ENCODE results near the gene SUPT6H.
A peak's percentile ranks its signal among the peaks of the same experiment; 100 is the strongest.

Gene SUPT6H

GRCh38 chr17:28748852-28749515 lies 87.0 kb downstream of the SUPT6H start:
- no peak overlapping the region for H2BK5ac ChIP-seq (ENCODE audit: low read depth, low read length, poor library complexity)
- H3K4me2 ChIP-seq (ENCODE audit: low read length) = no peak overlapping the region
- H3K18ac ChIP-seq (ENCODE audit: low read length) = no peak overlapping the region
- no peak overlapping the region for H3K9ac ChIP-seq (ENCODE audit: low read length)
- H3K79me2 ChIP-seq (ENCODE audit: control insufficient read depth, insufficient read depth, low read length, poor library complexity) = peaks cover 30% of the 10 kb centered on the region
- no peak overlapping the region for H2AK5ac ChIP-seq (ENCODE audit: low read length)
- no peak overlapping the region for H3K27ac ChIP-seq (ENCODE audit: low read depth, low read length)
- no peak overlapping the region for H3K23ac ChIP-seq (ENCODE audit: low read length)
- no peaks in the 10 kb centered on the region for H3K27me3 ChIP-seq (ENCODE audit: insufficient read depth, low read length)
- no peak overlapping the region for H2BK12ac ChIP-seq (ENCODE audit: low read length)
- peaks cover 37% of the 10 kb centered on the region for H3K79me1 ChIP-seq (ENCODE audit: low read length)
- no peak overlapping the region for H4K12ac ChIP-seq (ENCODE audit: low read depth, low read length)
- no CpG with 5 or more reads among the region's 18 CpGs for WGBS (ENCODE audit: extremely low coverage, insufficient coverage, insufficient read length)
- no peak overlapping the region for H2BK120ac ChIP-seq (ENCODE audit: insufficient read depth, low read length, poor library complexity)
- H3K9me3 ChIP-seq (ENCODE audit: insufficient read depth, low read depth, low read length) = peaks cover 2% of the 10 kb centered on the region
- peaks cover 27 to 29% of the 10 kb centered on the region in 2 experiments for H3K4me1 ChIP-seq (ENCODE audit: control insufficient read depth in 1 of 2, insufficient read depth in 2 of 2, low read length in 2 of 2)
- H3K14ac ChIP-seq (ENCODE audit: low read length) = no peak overlapping the region
- H3K36me3 ChIP-seq (ENCODE audit: control insufficient read depth in 1 of 2, insufficient read depth in 2 of 2, low read length in 2 of 2) = peaks cover 61 to 69% of the 10 kb centered on the region in 2 experiments
- peak overlapping the region; percentile 19 for H3K4ac ChIP-seq (ENCODE audit: low read depth, low read length)
- no peak overlapping the region for H4K91ac ChIP-seq (ENCODE audit: low read depth, low read length)
- no peak overlapping the region for H2AFZ ChIP-seq (ENCODE audit: insufficient read depth, low read length, poor library complexity)
- DNase-seq = peak in 1 of 2 donors; percentile 31
- H4K8ac ChIP-seq (ENCODE audit: low read depth, low read length) = no peak overlapping the region
- H3K4me3 ChIP-seq (ENCODE audit: low read depth, low read length) = no peak overlapping the region

DNA sequence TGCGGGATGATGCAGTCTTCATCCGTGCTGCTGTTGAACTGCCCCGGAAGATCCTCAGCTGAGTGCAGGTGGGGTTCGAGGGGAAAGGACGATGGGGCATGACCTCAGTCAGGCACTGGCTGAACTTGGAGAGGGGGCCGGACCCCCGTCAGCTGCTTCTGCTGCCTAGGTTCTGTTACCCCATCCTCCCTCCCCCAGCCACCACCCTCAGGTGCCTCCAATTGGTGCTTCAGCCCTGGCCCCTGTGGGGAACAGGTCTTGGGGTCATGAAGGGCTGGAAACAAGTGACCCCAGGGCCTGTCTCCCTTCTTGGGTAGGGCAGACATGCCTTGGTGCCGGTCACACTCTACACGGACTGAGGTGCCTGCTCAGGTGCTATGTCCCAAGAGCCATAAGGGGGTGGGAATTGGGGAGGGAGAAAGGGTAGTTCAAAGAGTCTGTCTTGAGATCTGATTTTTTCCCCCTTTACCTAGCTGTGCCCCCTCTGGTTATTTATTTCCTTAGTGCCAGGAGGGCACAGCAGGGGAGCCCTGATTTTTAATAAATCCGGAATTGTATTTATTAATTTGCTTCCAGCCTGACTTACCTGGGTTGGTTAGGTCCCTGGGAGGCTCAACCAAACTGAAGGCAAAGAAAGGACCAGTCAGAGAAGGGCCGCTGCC lies 87.6 kb downstream of the SUPT6H start:
- H2AFZ ChIP-seq (ENCODE audit: insufficient read depth, low read length, poor library complexity) = no peak overlapping the region
- no peak overlapping the region for H3K18ac ChIP-seq (ENCODE audit: low read length)
- H2BK120ac ChIP-seq (ENCODE audit: insufficient read depth, low read length, poor library complexity) = no peak overlapping the region
- no CpG with 5 or more reads among the region's 11 CpGs for WGBS (ENCODE audit: extremely low coverage, insufficient coverage, insufficient read length)
- no peak overlapping the region for H3K14ac ChIP-seq (ENCODE audit: low read length)
- H3K4me2 ChIP-seq (ENCODE audit: low read length) = no peak overlapping the region
- peaks cover 61 to 69% of the 10 kb centered on the region in 2 experiments for H3K36me3 ChIP-seq (ENCODE audit: control insufficient read depth in 1 of 2, insufficient read depth in 2 of 2, low read length in 2 of 2)
- no peak overlapping the region for H3K9ac ChIP-seq (ENCODE audit: low read length)
- no peak overlapping the region for H3K4me3 ChIP-seq (ENCODE audit: low read depth, low read length)
- no peak overlapping the region for H2BK5ac ChIP-seq (ENCODE audit: low read depth, low read length, poor library complexity)
- H3K4ac ChIP-seq (ENCODE audit: low read depth, low read length) = no peak overlapping the region
- no peak overlapping the region for H4K91ac ChIP-seq (ENCODE audit: low read depth, low read length)
- H4K12ac ChIP-seq (ENCODE audit: low read depth, low read length) = no peak overlapping the region
- H3K9me3 ChIP-seq (ENCODE audit: insufficient read depth, low read depth, low read length) = peaks cover 2% of the 10 kb centered on the region
- peak overlapping the region; percentile 21 for H3K27ac ChIP-seq (ENCODE audit: low read depth, low read length)
- peaks cover 27 to 29% of the 10 kb centered on the region in 2 experiments for H3K4me1 ChIP-seq (ENCODE audit: control insufficient read depth in 1 of 2, insufficient read depth in 2 of 2, low read length in 2 of 2)
- H3K23ac ChIP-seq (ENCODE audit: low read length) = no peak overlapping the region
- peaks cover 25% of the 10 kb centered on the region for H3K79me2 ChIP-seq (ENCODE audit: control insufficient read depth, insufficient read depth, low read length, poor library complexity)
- H3K27me3 ChIP-seq (ENCODE audit: insufficient read depth, low read length) = no peaks in the 10 kb centered on the region
- H2AK5ac ChIP-seq (ENCODE audit: low read length) = no peak overlapping the region
- no peak for DNase-seq
- H4K8ac ChIP-seq (ENCODE audit: low read depth, low read length) = no peak overlapping the region
- no peak overlapping the region for H2BK12ac ChIP-seq (ENCODE audit: low read length)
- peaks cover 32% of the 10 kb centered on the region for H3K79me1 ChIP-seq (ENCODE audit: low read length)

DNA sequence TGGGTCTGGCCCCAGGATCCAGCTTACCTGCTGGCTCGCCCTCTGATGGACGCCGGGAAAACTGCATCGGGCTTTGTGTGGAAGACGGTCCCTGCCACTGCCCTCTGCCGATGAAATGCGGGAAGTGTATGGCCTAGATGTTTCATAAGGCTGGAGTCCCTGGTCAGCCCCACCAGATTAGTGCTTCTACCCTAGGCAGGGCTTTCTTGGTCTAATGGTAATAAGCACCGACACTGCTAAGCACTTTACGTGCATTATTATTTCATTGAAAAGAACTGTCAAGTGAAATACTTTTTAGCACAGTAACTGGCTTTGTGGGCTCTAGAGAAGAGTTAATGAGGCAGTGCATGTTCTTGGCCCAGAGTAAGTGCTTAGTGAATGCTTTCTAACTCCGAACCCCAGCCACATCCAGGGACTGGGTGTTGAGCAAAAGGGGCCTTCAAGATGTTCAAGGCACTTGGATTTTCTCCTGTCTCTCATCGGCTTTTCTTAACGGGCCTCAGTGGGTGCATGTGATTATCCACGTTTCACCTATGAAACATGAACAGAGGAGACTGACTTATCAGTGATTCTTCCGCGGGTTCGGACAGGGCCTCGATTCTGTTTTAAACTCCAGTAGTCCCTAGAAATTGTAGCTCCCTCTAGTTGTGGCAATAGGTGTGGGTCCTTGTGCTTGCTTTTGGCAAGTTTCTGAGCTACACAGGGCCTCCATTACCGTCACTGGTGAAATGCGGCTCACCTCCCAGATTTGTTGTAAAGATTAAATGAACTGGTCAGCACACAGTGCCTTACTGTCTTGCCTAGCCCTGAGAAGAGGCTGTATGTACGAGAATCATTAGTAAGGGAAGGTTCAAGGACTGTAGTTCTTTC lies 88.4 kb downstream of the SUPT6H start:
- DNase-seq = peak; percentile 93 to 98
- peaks cover 25% of the 10 kb centered on the region for H3K79me1 ChIP-seq (ENCODE audit: low read length)

GRCh38 chr17:28751600-28752366 lies 89.8 kb downstream of the SUPT6H start:
- H3K18ac ChIP-seq (ENCODE audit: low read length) = no peak overlapping the region
- no peak overlapping the region for H4K91ac ChIP-seq (ENCODE audit: low read depth, low read length)
- H3K27ac ChIP-seq (ENCODE audit: low read depth, low read length) = no peak overlapping the region
- H3K79me2 ChIP-seq (ENCODE audit: control insufficient read depth, insufficient read depth, low read length, poor library complexity) = peaks cover 7% of the 10 kb centered on the region
- no peak overlapping the region for H3K14ac ChIP-seq (ENCODE audit: low read length)
- no peak overlapping the region for H3K4ac ChIP-seq (ENCODE audit: low read depth, low read length)
- no peak overlapping the region for H3K4me2 ChIP-seq (ENCODE audit: low read length)
- WGBS (ENCODE audit: extremely low coverage, insufficient coverage, insufficient read length) = no CpG with 5 or more reads among the region's 10 CpGs
- no peak overlapping the region for H2AK5ac ChIP-seq (ENCODE audit: low read length)
- peaks cover 12% of the 10 kb centered on the region for H3K79me1 ChIP-seq (ENCODE audit: low read length)
- no peak overlapping the region for H3K4me3 ChIP-seq (ENCODE audit: low read depth, low read length)
- H3K4me1 ChIP-seq (ENCODE audit: control insufficient read depth in 1 of 2, insufficient read depth in 2 of 2, low read length in 2 of 2) = peaks cover 15 to 19% of the 10 kb centered on the region in 2 experiments
- H3K23ac ChIP-seq (ENCODE audit: low read length) = no peak overlapping the region
- H4K12ac ChIP-seq (ENCODE audit: low read depth, low read length) = no peak overlapping the region
- no peak overlapping the region for H2BK12ac ChIP-seq (ENCODE audit: low read length)
- no peaks in the 10 kb centered on the region for H3K9me3 ChIP-seq (ENCODE audit: insufficient read depth, low read depth, low read length)
- no peak overlapping the region for H2BK120ac ChIP-seq (ENCODE audit: insufficient read depth, low read length, poor library complexity)
- no peak overlapping the region for H2AFZ ChIP-seq (ENCODE audit: insufficient read depth, low read length, poor library complexity)
- no peak overlapping the region for H2BK5ac ChIP-seq (ENCODE audit: low read depth, low read length, poor library complexity)
- H4K8ac ChIP-seq (ENCODE audit: low read depth, low read length) = no peak overlapping the region
- DNase-seq = no peak
- no peaks in the 10 kb centered on the region for H3K27me3 ChIP-seq (ENCODE audit: insufficient read depth, low read length)
- no peak overlapping the region for H3K9ac ChIP-seq (ENCODE audit: low read length)
- peaks cover 50 to 57% of the 10 kb centered on the region in 2 experiments for H3K36me3 ChIP-seq (ENCODE audit: control insufficient read depth in 1 of 2, insufficient read depth in 2 of 2, low read length in 2 of 2)

More for the DNA sequence above, 88.4 kb downstream of the SUPT6H start:
- Histone ChIP-seq H3K23ac (ENCODE audit: low read length) (no peak overlapping the region), H3K9ac (ENCODE audit: low read length) (no peak overlapping the region), H4K8ac (ENCODE audit: low read depth, low read length) (no peak overlapping the region), H3K4me3 (ENCODE audit: low read depth, low read length) (no peak overlapping the region), H2BK120ac (ENCODE audit: insufficient read depth, low read length, poor library complexity) (no peak overlapping the region), H3K4me1 (ENCODE audit: control insufficient read depth in 1 of 2, insufficient read depth in 2 of 2, low read length in 2 of 2) (peaks cover 27 to 29% of the 10 kb centered on the region in 2 experiments), H3K4me2 (ENCODE audit: low read length) (no peak overlapping the region), H2AK5ac (ENCODE audit: low read length) (no peak overlapping the region), H2BK5ac (ENCODE audit: low read depth, low read length, poor library complexity) (no peak overlapping the region), H4K12ac (ENCODE audit: low read depth, low read length) (peak overlapping the region; percentile 66), H3K79me2 (ENCODE audit: control insufficient read depth, insufficient read depth, low read length, poor library complexity) (peaks cover 19% of the 10 kb centered on the region), H3K27me3 (ENCODE audit: insufficient read depth, low read length) (no peaks in the 10 kb centered on the region), H2AFZ (ENCODE audit: insufficient read depth, low read length, poor library complexity) (no peak overlapping the region), H3K4ac (ENCODE audit: low read depth, low read length) (peak overlapping the region; percentile 8), H2BK12ac (ENCODE audit: low read length) (no peak overlapping the region), H4K91ac (ENCODE audit: low read depth, low read length) (no peak overlapping the region), H3K27ac (ENCODE audit: low read depth, low read length) (no peak overlapping the region), H3K36me3 (ENCODE audit: control insufficient read depth in 1 of 2, insufficient read depth in 2 of 2, low read length in 2 of 2) (peaks cover 61 to 63% of the 10 kb centered on the region in 2 experiments), H3K9me3 (ENCODE audit: insufficient read depth, low read depth, low read length) (no peaks in the 10 kb centered on the region), H3K18ac (ENCODE audit: low read length) (no peak overlapping the region), H3K14ac (ENCODE audit: low read length) (no peak overlapping the region)
- WGBS (ENCODE audit: extremely low coverage, insufficient coverage, insufficient read length) = no CpG with 5 or more reads among the region's 20 CpGs
